Neuron (in vitro differentiated cells): ENCODE results near the gene CFAP97D1.

Experiments used
- H2AFZ ChIP-seq: one replicate; pipeline ENCODE4 v1.6.1; 2013; ENCODE audit warnings: low read depth, mild to moderate bottlenecking, inconsistent platforms, low read length, moderate library complexity
- H3K27me3 ChIP-seq: one replicate; pipeline ENCODE4 v1.6.1; 2013; ENCODE audit warnings: low read length; ENCODE audit not compliant: insufficient read depth
- H3K36me3 ChIP-seq: one replicate; pipeline ENCODE4 v1.6.1; 2013; ENCODE audit warnings: low read length; ENCODE audit not compliant: insufficient read depth
- H3K4me1 ChIP-seq: one replicate; pipeline ENCODE4 v1.6.1; 2013; ENCODE audit warnings: low read length; ENCODE audit not compliant: insufficient read depth
- H3K4me3 ChIP-seq: 2 replicates; pipeline ENCODE4 v1.5.1; 2013; ENCODE audit warnings: mild to moderate bottlenecking, low read length, moderate library complexity
- H3K9me3 ChIP-seq: one replicate; pipeline ENCODE4 v1.6.1; 2013; ENCODE audit warnings: low read length

The CFAP97D1 gene

DNA sequence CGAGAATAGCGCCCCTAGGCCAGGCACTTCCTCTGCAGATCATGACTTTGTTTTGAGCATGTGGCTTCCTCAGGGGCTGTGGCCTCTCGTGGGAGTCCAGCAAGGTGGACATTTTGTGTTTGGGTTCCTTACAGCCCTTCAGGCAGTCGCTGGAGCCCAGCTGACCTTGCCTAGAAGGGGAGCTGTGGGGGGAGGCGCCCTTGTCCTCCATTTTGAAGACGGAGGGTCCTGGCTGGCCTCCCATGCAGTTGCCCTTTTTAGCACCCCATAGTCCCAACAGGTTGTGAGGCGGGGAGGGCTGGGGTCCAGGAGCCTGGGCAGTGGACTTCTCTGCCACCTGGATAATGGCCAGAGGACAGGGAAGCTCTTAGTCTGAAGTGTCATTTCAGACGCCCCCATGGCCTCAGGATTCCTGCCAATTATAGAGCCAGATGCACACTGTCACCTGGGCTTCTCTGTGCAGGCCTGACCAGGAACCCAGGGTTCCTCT lies 23.0 kb upstream of the CFAP97D1 start:
- no peak overlapping the region for H3K4me3 ChIP-seq
- no peaks in the 10 kb centered on the region for H3K36me3 ChIP-seq
- no peak overlapping the region for H2AFZ ChIP-seq
- H3K9me3 ChIP-seq: no peaks in the 10 kb centered on the region
- peaks cover 4% of the 10 kb centered on the region for H3K4me1 ChIP-seq
- H3K27me3 ChIP-seq: peaks cover 36% of the 10 kb centered on the region

GRCh38 chr17:43758086-43758485 lies 22.1 kb upstream of the CFAP97D1 start:
- H3K9me3 ChIP-seq: no peaks in the 10 kb centered on the region
- H3K36me3 ChIP-seq: no peaks in the 10 kb centered on the region
- H3K4me3 ChIP-seq: no peak overlapping the region
- peaks cover 29% of the 10 kb centered on the region for H3K27me3 ChIP-seq
- peaks cover 4% of the 10 kb centered on the region for H3K4me1 ChIP-seq
- no peak overlapping the region for H2AFZ ChIP-seq

- no peak within 1 kb of the TSS for H3K4me3 ChIP-seq
- peaks cover 24% of the 10 kb centered on the region for H3K27me3 ChIP-seq
- no peak within 1 kb of the TSS for H2AFZ ChIP-seq
These were observed 21.6 kb upstream of the CFAP97D1 start, which contains the start of gene SOST for GRCh38 chr17:43758497-43759174. TSS of gene SOST (minus strand) at chr17:43758791. CDS start at chr17:43758741, 50 bp downstream.

DNA sequence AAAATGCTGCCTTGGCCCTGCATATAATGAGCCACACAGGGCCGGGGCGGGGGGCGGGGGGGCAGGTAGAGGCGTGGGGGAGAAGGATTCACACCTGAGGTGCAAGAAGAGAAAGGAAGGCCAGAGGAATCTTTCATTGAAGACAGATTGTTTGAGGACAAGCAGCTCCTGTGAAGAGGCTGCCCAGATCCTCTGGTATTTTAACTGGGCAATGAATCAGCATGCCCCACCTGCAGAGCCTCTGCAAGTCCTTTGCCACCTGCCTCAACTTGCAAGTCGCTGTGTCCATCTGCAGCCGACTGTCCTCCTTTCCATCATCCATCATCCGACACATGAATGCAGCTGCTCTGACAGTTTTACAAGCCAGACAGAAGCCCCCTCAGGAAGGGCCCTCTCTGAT lies 20.4 kb upstream of the CFAP97D1 start:
- Histone ChIP-seq H3K4me3 (no peak overlapping the region), H3K9me3 (no peaks in the 10 kb centered on the region), H3K4me1 (peaks cover 4% of the 10 kb centered on the region), H3K27me3 (peaks cover 15% of the 10 kb centered on the region), H3K36me3 (no peaks in the 10 kb centered on the region), H2AFZ (no peak overlapping the region)

More at GRCh38 chr17:43758497-43759174, 21.6 kb upstream of the CFAP97D1 start, which contains the start of gene SOST:
- no peaks in the 10 kb centered on the region for H3K36me3 ChIP-seq
- H3K9me3 ChIP-seq: no peaks in the 10 kb centered on the region
- H3K4me1 ChIP-seq: peaks cover 4% of the 10 kb centered on the region

GRCh38 chr17:43760254-43760852 lies 19.9 kb upstream of the CFAP97D1 start:
- H3K4me1 ChIP-seq: peaks cover 4% of the 10 kb centered on the region
- no peaks in the 10 kb centered on the region for H3K9me3 ChIP-seq
- H3K27me3 ChIP-seq: peaks cover 12% of the 10 kb centered on the region
- H3K36me3 ChIP-seq: no peaks in the 10 kb centered on the region
- H3K4me3 ChIP-seq: no peak overlapping the region
- no peak overlapping the region for H2AFZ ChIP-seq

DNA sequence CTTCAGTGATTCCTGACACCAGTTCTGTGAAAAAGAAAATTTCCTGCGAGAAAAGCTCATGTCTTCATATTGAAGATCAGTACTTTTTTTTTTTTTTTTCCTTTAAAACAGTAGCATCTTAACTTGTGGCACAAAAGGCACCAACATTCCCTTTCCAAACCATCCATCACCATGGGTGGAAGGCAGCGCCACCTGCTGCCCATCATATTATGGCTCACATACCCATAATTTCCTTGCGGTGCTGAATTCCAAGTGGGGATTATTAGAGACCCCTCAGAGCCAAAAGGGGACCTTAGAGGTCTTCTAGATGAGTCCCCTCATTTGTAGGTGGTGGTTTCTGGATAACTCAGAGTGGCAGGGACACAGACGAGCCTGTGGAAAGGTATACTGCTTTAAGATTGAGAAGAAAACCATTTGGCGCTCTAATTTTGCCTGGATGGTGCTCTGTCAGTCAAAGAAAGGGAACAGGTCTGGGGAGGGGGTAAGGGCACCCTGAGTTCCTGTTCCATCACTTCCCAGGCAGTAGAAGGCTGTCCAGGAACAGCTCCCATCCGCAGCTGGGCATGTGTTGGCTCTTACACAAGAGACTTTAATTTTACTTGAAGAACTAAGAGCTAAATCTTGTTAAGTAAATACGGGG lies 13.7 kb upstream of the CFAP97D1 start:
- H3K4me3 ChIP-seq: no peak overlapping the region
- peaks cover 22% of the 10 kb centered on the region for H3K36me3 ChIP-seq
- H3K27me3 ChIP-seq: no peaks in the 10 kb centered on the region
- no peaks in the 10 kb centered on the region for H3K4me1 ChIP-seq
- H3K9me3 ChIP-seq: no peaks in the 10 kb centered on the region
- no peak overlapping the region for H2AFZ ChIP-seq

GRCh38 chr17:43767053-43767712 lies 13.1 kb upstream of the CFAP97D1 start:
- H3K4me1 ChIP-seq: no peaks in the 10 kb centered on the region
- H2AFZ ChIP-seq: no peak overlapping the region
- no peaks in the 10 kb centered on the region for H3K9me3 ChIP-seq
- no peak overlapping the region for H3K4me3 ChIP-seq
- H3K36me3 ChIP-seq: peaks cover 25% of the 10 kb centered on the region
- no peaks in the 10 kb centered on the region for H3K27me3 ChIP-seq

- Histone ChIP-seq H3K27me3 (no peaks in the 10 kb centered on the region), H3K4me1 (no peaks in the 10 kb centered on the region), H2AFZ (no peak overlapping the region), H3K4me3 (no peak overlapping the region), H3K36me3 (peaks cover 30% of the 10 kb centered on the region), H3K9me3 (no peaks in the 10 kb centered on the region)
These were observed 12.5 kb upstream of the CFAP97D1 start for GRCh38 chr17:43767713-43768059.

- peaks cover 36% of the 10 kb centered on the region for H3K36me3 ChIP-seq
These were observed 11.9 kb upstream of the CFAP97D1 start for GRCh38 chr17:43768382-43768781.

GRCh38 chr17:43768943-43769342 lies 11.3 kb upstream of the CFAP97D1 start:
- Histone ChIP-seq H3K9me3 (no peaks in the 10 kb centered on the region), H3K4me3 (no peak overlapping the region), H2AFZ (no peak overlapping the region), H3K27me3 (no peaks in the 10 kb centered on the region), H3K4me1 (no peaks in the 10 kb centered on the region), H3K36me3 (peaks cover 39% of the 10 kb centered on the region)

More at GRCh38 chr17:43768382-43768781, 11.9 kb upstream of the CFAP97D1 start:
- no peak overlapping the region for H3K4me3 ChIP-seq
- H3K27me3 ChIP-seq: no peaks in the 10 kb centered on the region
- no peaks in the 10 kb centered on the region for H3K4me1 ChIP-seq
- H3K9me3 ChIP-seq: no peaks in the 10 kb centered on the region
- no peak overlapping the region for H2AFZ ChIP-seq

GRCh38 chr17:43769426-43769825 lies 10.8 kb upstream of the CFAP97D1 start:
- Histone ChIP-seq H3K4me1 (no peaks in the 10 kb centered on the region), H3K36me3 (peaks cover 44% of the 10 kb centered on the region), H3K9me3 (no peaks in the 10 kb centered on the region), H2AFZ (no peak overlapping the region), H3K27me3 (no peaks in the 10 kb centered on the region), H3K4me3 (no peak overlapping the region)

GRCh38 chr17:43769859-43770258 lies 10.4 kb upstream of the CFAP97D1 start:
- Histone ChIP-seq H3K4me1 (no peaks in the 10 kb centered on the region), H3K4me3 (no peak overlapping the region), H3K27me3 (no peaks in the 10 kb centered on the region), H2AFZ (no peak overlapping the region), H3K36me3 (peaks cover 46% of the 10 kb centered on the region), H3K9me3 (no peaks in the 10 kb centered on the region)

DNA sequence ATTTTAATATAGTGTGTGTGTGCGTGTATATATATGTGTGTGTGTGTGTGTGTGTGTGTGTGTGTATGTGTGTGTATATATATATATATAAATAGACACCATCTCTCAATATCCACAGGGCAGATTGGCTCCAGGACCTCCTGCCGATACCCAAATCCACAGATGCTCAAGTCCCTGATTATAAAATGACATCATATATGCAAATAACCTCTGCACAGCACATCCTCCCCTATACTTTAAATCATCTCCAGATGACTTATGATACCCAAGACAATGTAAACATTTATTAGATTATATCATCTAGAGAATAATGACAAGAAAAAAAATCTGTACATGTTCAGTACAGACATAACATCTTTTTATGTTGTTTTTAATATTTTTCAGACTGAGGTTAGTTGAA lies 9.3 kb upstream of the CFAP97D1 start:
- no peak overlapping the region for H2AFZ ChIP-seq
- H3K4me1 ChIP-seq: no peaks in the 10 kb centered on the region
- no peaks in the 10 kb centered on the region for H3K27me3 ChIP-seq
- H3K36me3 ChIP-seq: peaks cover 54% of the 10 kb centered on the region
- H3K4me3 ChIP-seq: no peak overlapping the region
- H3K9me3 ChIP-seq: no peaks in the 10 kb centered on the region
